GM21526 (cell line): ENCODE measurements around the gene SPTLC1.
"Not testable (repeated sequence)": the region's sequence is repeated elsewhere in the genome, so short reads cannot be mapped to it uniquely, and the experiment has no call there.

Experiments
- ATAC-seq: cut with Tn5 transposase; IDR thresholded peaks from one replicate; pipeline ENCODE4 v1.9.1; 2021; ENCODE audit warnings: moderate library complexity; ENCODE audit not compliant: unreplicated experiment, low FRiP score

Gene SPTLC1

GRCh38 chr9:92036411-92036746 lies 78.8 kb downstream of the SPTLC1 start:
- ATAC-seq: no peak

DNA sequence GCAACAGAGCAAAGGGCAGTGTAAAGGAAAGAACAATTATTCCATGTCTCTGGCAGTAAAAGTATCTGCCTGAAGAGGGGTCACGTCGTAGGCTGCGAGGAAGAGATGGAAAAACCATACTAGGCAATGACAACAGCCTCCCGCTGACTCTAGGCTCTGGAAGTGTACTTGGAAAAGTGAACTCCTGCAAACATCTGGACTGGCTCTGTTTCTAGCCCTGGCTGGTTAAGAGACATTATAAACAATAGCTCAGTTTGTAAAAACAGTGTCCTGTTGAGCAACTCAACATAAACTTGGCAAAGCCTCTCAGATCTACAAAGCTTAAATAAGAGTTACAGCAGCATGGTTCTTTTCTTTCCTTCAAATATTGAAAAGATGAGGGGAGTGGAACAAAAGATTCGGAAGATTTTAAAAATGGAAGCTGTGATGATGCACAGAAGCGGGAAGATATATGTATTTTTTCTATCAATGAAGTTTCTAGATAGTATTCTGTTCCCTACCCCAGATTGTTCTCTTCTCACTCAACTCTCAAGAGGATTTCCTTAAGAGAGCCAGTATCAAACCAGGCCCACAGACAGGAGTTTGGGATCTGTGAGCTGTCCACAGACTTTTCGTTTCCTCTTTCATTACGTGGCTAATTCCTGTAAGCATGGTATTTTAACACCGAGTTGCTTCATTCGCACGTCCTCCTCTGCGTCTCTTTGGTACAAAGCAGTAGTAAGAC lies 79.4 kb downstream of the SPTLC1 start:
- no peak for ATAC-seq

DNA sequence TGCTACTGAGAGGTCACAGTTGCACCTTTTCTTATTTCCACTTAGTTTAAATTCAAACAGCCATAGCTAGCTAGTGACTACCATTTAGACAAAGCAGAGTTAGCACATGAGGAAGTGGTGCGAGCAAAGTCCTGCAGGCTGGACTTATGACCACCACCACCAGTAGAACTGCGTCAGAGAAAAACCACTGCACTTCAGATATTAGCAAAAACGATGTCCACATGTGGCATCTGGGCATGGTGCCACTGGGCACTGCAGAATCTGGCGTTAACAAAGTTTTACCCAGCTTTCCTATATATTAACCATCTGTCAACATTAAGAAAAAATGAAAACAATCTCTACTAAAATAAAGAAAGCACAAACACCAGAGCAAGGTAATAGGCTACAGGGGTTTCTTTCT lies 80.1 kb downstream of the SPTLC1 start:
- no peak for ATAC-seq

- ATAC-seq: no peak
Measured at GRCh38 chr9:92033991-92034390, 81.2 kb downstream of the SPTLC1 start.

DNA sequence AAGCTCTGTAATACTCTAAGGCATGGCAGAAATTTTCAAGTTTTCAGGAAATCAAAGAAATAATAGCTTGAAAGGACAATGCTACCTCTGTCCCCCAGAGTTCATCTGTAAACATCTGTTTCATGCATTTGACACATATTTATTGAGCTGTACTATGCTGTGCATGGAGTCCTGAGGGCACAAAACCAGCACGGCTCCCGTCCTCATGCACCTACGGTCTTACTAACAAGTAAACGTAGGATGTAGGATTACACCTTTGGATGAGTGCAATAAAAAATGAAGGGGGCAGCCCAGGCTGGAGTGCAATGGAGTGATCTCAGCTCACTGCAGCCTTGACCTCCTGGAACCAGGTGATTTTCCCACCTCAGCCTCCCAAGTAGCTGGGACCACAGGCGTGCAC lies 81.9 kb downstream of the SPTLC1 start:
- ATAC-seq: no peak

DNA sequence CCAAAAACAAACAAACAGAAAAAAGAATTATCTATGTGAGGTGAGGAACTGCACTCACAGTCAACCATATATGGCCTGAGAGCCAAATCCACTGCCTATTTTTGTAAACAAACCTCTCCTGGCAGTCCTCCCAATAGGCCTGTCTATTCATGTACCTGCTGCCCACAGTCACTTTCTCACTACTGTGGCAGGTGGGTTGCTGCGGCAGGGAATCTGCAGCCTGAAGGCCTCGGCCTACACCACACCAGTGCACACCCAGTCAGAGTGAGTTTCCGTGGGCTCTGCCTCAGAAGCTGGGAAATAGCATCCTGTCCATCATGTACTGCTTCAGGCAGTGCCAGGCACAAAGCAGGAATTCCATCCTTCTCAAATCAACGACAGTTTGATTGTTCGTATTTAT lies 82.3 kb downstream of the SPTLC1 start:
- no peak for ATAC-seq

DNA sequence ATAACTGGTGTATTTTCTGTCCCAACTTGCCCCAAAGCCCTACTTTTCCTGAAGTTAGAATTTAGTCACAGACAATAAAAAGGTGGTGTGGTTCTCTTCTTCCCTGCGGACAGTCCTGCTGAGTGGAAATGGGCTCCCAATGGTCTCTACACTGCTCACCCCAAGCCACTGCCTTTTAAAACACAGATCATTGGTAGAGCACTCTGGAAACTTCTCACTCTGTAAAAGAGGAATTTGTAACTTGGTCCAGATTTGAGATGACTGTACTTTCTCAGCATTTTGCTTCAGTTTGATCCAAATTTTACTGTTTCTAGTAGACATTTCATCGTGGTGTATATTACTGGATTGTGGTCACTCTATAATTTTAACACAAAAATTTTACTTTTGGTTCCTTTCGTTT lies 84.8 kb downstream of the SPTLC1 start:
- no peak for ATAC-seq

DNA sequence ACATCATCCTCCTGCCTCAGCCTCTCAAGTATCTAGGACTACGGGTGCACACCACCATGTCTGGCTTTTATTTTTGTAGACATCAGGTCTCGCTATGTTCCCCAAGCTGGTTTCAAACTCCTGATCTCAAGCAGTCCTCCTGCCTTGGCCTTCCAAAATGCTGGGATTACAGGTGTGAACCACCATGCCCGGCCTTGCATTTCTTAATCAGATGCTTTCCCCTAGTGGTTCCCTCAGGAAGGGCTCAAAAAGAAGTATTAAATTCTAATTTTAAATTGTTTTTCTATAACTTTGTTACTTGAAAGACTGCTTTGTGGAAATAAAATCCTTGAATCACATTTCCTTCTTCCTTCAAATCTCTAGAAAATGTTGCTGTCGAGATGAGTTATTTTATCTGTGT lies 85.7 kb downstream of the SPTLC1 start:
- ATAC-seq: no peak

DNA sequence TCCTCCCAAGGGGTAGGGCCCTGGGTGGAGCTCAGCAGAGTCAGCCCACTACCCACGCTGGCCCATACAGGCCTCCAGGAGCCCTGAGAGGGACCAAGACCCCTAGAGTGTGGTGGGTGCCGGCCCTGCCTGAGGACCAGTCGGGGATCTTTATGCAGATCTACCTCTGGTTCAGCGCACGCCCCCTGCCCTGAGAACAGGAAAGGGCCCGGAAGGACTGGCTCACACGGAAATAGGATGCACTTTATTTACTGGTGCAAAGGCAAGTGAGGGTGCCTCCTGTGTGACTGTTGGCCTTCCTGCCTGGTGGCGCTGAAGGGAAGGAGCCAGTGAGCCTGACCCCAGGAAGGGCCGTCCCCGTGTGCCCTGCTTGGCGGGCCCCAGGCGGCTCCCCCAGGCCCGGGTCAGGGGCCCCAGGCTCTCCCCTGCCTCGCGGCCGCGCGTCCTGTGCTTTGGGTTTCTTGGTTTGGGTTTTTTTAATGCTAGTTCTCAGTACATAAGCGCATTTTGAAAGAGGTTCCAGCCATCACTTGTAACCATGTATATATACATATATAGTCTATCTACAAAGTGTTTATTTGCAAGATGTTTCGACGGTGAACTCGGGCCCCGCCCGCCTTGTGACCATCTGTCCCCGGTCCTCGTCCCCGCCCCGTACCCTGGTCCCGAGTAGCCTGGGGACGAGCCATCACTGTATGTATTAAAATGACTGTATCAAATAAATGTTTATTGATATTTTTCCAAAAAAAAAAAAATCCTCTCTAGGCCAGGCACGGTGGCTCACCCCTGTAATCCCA lies 88.8 kb downstream of the SPTLC1 start:
- no peak for ATAC-seq

DNA sequence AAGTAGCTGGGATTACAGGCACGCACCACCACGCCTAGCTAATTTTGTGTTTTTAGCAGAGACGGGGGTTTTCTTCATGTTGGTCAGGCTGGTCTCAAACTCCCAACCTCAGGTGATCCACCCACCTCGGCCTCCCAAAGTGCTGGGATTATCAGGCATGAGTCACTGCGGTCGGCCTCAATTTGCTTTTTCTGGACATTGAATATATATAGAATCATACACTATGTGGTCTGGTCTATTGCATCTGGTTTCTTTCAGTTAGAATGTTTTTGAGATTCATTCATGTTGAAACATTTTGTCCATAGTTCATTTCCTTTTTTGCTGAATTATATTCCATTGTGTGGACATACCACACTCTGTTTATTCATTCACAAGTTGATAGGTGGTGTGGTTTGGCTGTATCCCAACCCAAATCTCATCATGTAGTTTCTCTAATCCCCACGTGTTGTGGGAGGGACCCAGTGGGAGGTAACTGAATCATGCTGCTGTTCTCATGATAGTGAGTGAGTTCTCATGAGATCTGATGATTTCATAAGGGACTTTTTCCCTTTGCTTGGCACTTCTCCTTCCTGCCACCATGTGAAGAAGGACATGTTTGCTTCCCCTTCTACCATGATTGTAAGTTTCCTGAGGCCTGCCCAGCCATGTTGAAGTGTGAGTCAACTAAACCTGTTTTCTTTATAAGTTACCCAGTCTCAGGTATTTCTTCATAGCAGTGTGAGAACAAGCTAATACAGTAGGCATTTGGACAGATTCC lies 93.2 kb downstream of the SPTLC1 start:
- ATAC-seq: not testable (repeated sequence)

- no peak for ATAC-seq
Measured at GRCh38 chr9:92019658-92020057, 95.6 kb downstream of the SPTLC1 start.

- no peak for ATAC-seq
Measured at GRCh38 chr9:92010705-92011536, 104.3 kb downstream of the SPTLC1 start.

DNA sequence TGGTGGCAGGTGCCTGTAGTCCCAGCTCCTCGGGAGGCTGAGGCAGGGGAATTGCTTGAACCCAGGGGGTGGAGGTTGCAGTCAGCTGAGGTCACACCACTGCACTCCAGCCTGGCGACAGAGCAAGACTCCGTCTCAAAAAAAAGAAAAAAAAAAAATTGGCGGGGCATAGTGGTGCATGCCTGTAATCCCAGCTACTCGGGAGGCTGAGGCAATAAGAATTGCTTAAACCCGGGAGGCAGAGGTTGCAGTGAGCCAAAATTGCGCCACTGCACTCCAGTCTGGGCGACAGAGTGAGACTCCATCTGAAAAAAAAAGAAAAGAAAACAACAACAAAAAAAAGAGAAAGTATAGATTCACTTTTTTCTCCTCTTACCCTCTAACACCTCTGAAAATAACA lies 105.0 kb downstream of the SPTLC1 start:
- not testable (repeated sequence) for ATAC-seq

DNA sequence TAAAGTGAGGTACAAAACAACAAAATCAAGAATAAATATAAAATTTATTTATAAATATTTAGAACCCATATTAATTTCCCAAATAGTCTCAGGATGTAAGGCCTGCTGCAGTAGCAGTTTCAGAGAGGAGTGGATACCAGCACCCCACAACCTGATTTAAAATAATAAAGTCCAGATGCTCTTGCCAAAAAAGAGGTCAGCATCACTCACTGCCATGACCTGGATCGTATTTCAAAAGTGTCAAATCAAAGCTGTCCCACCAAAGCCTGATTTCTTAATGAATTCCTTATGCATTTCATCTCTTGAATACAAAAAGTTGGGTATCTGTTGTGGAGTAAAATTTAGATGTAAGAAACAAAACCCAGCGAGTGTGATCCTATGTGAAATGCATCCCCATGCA lies 107.2 kb downstream of the SPTLC1 start:
- no peak for ATAC-seq

DNA sequence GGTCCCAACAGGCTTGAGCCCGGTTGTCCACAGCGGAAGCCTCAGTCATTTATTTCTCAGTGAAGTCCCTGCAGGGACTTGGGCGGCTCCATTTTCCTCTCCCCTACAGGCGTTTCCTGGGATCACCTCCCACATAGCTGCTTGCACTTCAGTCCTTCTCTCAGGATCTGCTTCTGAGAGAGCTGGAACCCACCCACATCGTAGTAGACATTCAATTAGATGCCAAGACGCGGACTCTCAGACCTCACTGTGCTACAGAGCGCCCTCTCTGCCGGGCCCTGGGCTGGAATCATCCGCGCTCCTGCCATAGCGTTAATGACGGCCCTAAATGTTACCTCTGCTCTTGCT lies 111.2 kb downstream of the SPTLC1 start:
- ATAC-seq: no peak

- no peak for ATAC-seq
Measured at GRCh38 chr9:92003308-92004044, 111.7 kb downstream of the SPTLC1 start.

DNA sequence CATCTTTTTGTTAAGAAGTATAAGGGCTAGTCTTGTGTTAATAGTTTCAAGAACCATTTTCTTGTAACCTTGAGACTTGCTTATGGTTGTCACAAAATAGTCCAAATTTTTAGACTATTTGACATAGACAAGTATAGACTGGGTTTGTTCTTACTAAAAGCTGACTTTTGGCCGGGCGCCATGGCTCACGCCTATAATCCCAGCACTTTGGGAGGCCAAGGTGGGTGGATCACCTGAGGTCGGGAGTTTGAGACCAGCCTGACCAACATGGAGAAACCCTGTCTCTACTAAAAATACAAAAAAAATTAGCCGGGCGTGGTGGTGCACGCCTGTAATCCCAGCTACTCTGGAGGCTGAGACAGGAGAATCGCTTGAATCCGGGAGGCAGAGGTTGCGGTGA lies 113.3 kb downstream of the SPTLC1 start:
- not testable (repeated sequence) for ATAC-seq

DNA sequence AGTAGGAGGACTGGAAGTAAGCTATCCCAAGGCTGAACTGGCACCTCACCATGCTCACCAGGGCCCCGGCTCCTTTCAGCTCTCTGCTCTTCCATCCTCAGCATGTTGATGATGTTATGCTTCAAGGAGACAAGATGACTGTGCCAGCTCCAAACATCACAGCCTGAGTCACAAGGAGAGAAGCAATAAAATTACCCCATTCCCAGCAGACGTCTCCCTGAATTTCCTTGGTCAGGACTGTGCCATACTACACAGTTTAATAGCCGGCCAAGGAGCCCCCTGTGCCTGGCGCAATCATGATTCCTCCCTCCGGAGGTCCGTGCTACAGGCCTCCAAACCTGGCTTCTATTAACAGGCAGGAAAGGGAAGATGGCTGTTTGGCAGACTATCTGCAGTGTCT lies 114.0 kb downstream of the SPTLC1 start:
- ATAC-seq: no peak

DNA sequence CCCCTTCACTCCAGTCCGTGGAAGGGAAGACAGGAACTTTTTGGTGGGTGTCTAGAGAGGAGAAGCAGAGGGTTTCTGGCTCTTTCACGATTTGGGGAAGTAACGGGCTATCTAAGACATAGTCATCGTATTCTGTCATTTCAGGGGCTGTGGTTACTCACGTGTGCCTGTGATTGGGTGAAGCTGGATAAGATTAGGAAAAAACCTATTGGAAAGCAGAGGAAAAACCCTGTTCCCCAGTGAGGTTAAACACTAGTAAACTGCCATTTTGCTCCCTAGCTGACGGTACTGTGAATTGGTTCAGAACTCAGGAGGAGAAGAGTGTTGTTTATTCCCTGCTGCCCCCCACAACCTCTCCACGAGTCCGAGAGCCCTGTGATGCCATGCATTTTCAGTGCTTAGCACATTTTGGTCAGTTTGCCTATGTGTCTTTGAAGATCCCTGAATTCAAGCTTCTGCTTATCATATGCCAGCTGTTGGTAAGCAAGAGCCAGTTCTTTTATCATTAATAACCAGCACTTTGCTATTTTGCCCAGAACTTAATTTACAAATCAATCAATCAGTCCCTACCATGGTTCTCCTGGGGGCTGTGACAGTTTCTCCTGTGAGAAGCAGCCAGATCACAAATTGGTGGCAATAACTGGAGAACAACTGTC lies 120.1 kb downstream of the SPTLC1 start:
- no peak for ATAC-seq

- ATAC-seq: no peak
Measured at GRCh38 chr9:91994422-91994821, 120.8 kb downstream of the SPTLC1 start.
